Small intestine (tissue), 7 donors: ENCODE results near the gene THOC7. TPM values are rescaled to one million over a fixed set of nuclear protein-coding genes. Genes with fewer than 3 reads are reported as not detected.
A peak's percentile ranks its signal among the peaks of the same experiment; 100 is the strongest.

Experiments
- DNase-seq, 2 donors: peaks; one replicate each; pipeline versions ENCODE4 v3.0.0 to v3.0.0-alpha.2; 2013
- FAIRE-seq: peaks from 2 replicates; lab custom pipeline; 2012; peaks lifted over from hg19 to GRCh38; lab: Jason Lieb, UNC
- H3K27ac ChIP-seq, 3 donors: one replicate each; pipeline ENCODE4 v1.5.1; 2013; ENCODE audit warnings: low read length in 2 of 3, mild to moderate bottlenecking in 2 of 3, control low read depth in 1 of 3, inconsistent platforms in 1 of 3, low read depth in 1 of 3, moderate library complexity in 1 of 3
- H3K27me3 ChIP-seq, 3 donors: one replicate each; pipeline ENCODE4 v1.6.1; 2013; ENCODE audit warnings: low read length in 3 of 3, inconsistent platforms in 1 of 3; ENCODE audit not compliant: control insufficient read depth in 3 of 3, insufficient read depth in 3 of 3
- H3K36me3 ChIP-seq, 3 donors: one replicate each; pipeline ENCODE4 v1.6.1; 2013; ENCODE audit warnings: low read length in 3 of 3, inconsistent platforms in 1 of 3, low read depth in 1 of 3, mild to moderate bottlenecking in 1 of 3, moderate library complexity in 1 of 3; ENCODE audit not compliant: control insufficient read depth in 3 of 3, insufficient read depth in 2 of 3
- H3K4me1 ChIP-seq, 3 donors: one replicate each; pipeline ENCODE4 v1.6.1; 2013; ENCODE audit warnings: low read length in 2 of 3, inconsistent platforms in 1 of 3, low read depth in 1 of 3, mild to moderate bottlenecking in 1 of 3, moderate library complexity in 1 of 3; ENCODE audit not compliant: control insufficient read depth in 3 of 3, insufficient read depth in 2 of 3
- H3K4me3 ChIP-seq, 3 donors: one replicate each; pipeline ENCODE4 v1.5.1; 2013; ENCODE audit warnings: low read length in 3 of 3, control low read depth in 1 of 3, inconsistent platforms in 1 of 3, low read depth in 1 of 3, mild to moderate bottlenecking in 1 of 3, moderate library complexity in 1 of 3
- H3K9me3 ChIP-seq, 2 donors: one replicate each; pipeline ENCODE4 v1.6.1; 2013; ENCODE audit warnings: low read depth in 1 of 2, low read length in 1 of 2; ENCODE audit not compliant: control insufficient read depth in 2 of 2, insufficient read depth in 1 of 2
- WGBS, 3 donors: extraction: QIAGEN DNeasy Blood & Tissue Kit; methylation state at CpG; one replicate each; pipeline ENCODE4 v1.1.7; 2013; 5-methylcytosine and 5-hydroxymethylcytosine counted together
- polyA plus RNA-seq, 4 donors: library from polyadenylated mRNA; stranded (reverse) in 3 of 4; unstranded in 1 of 4; fragments of 200-250 nt in 3 of 4; fragments of 120-200 nt in 1 of 4; gene quantifications; one replicate each; pipeline versions ENCODE4 v1.2.1 to v1.2.3, GENCODE V29; 2013
- donor health status: healthy with polysubstance abuse.
- donor health status: control.
- donor health status: control.
- donor health status: Bipolar disorder and iron deficiency.
- donor health status: healthy.

Gene THOC7
- polyA plus RNA-seq, 4 donors: 74.4 to 114 (median 85.4) TPM

DNA sequence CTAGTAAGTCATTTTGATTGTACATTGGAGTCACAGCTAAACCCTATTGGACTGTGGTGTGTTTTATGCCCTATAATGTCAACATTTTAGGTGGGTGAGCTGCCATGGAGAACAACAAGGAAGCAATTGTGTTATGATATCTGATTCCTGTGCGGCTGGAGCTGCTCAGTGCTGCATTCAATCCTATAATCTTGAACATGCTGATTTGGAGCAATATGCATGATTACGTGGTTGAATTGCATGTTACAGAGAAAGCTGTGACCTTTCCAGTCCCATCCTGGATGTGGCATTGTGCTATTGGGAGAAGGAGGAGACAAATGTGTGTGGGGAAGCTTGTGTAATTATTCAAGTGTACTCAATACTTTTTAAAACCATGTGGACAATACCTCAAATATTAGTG lies 64.7 kb downstream of the THOC7 start:
- Histone ChIP-seq H3K4me1 (no peaks in the 10 kb centered on the region), H3K27me3 (peaks cover 0 to 2% (median 0%) of the 10 kb centered on the region in 3 donors), H3K9me3 (no peaks in the 10 kb centered on the region), H3K27ac (no peak overlapping the region), H3K36me3 (no peaks in the 10 kb centered on the region), H3K4me3 (no peak overlapping the region)
- no peak for FAIRE-seq
- no peak for DNase-seq
- WGBS, 3 donors: 23 to 62% (median 55%) methylated on average over 2 of the region's 2 CpGs

DNA sequence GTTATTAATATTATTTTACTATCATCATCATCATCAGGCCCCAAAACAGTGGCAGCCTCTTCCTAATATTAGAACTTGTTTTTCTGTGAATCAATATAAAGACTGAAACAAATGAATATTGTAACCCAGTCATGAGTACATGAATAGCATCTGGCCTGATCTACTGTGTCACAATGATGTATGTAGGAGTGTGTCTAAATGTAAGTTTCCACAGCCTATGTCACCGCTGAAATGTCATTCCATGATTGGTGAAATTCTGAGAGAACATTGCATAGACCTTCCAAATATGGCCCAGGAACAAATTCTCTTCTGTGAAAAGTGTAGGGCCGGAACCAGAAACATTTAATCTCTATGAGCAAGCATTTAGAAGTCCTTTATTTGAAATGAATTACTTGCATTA lies 65.1 kb downstream of the THOC7 start:
- Histone ChIP-seq H3K36me3 (no peaks in the 10 kb centered on the region), H3K4me3 (no peak overlapping the region), H3K9me3 (no peaks in the 10 kb centered on the region), H3K4me1 (no peaks in the 10 kb centered on the region), H3K27ac (no peak overlapping the region), H3K27me3 (peaks cover 0 to 2% (median 0%) of the 10 kb centered on the region in 3 donors)
- 90 to 94% (median 92%) methylated on average over 2 of the region's 2 CpGs for WGBS, 3 donors
- DNase-seq (no peak), FAIRE-seq (no peak)

DNA sequence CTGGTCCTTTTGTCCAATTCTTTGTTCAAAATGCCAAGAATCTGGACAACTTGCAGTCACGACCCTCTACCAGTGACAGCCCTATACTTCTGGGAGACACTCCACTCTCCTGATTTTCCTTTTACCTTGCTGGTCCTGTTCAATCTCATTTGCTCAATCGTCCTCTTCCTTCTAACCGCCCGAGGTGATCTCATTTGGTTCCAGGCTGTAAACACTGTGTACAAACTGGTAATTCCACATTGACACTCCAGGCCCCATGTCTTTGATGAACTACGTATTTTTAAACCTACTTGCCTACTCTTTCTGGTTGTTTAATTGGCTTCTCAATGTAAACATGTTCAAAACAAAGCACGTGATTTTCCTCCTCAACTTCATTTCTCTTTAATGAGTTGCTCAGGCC lies 68.2 kb downstream of the THOC7 start:
- H3K4me1 ChIP-seq: no peaks in the 10 kb centered on the region
- H3K4me3 ChIP-seq: no peak overlapping the region
- no peaks in the 10 kb centered on the region for H3K27me3 ChIP-seq
- DNase-seq: no peak
- no peak overlapping the region for H3K27ac ChIP-seq
- no peaks in the 10 kb centered on the region for H3K36me3 ChIP-seq
- H3K9me3 ChIP-seq: no peaks in the 10 kb centered on the region
- WGBS, 3 donors: 67 to 85% (median 70%) methylated on average over 6 of the region's 6 CpGs
- FAIRE-seq: no peak

- no peaks in the 10 kb centered on the region for H3K9me3 ChIP-seq
- H3K36me3 ChIP-seq: no peaks in the 10 kb centered on the region
- H3K4me3 ChIP-seq: no peak overlapping the region
- H3K4me1 ChIP-seq: no peaks in the 10 kb centered on the region
- H3K27ac ChIP-seq: no peak overlapping the region
- DNase-seq (peak in 1 of 2 donors; percentile 18), FAIRE-seq (no peak)
- WGBS, 3 donors: 0 to 5% (median 1%) methylated on average over 1 of the region's 1 CpG
- no peaks in the 10 kb centered on the region for H3K27me3 ChIP-seq
These were observed 71.6 kb downstream of the THOC7 start for GRCh38 chr3:63791974-63792373.

Other genes with a start within 250 kb of the THOC7 start
- under 1 TPM in 2 of 4 donors, not detected in 2; 0.04 to 0.09 TPM for gene SNTN, start 211.1 kb downstream of the THOC7 start, polyA plus RNA-seq
- under 1 TPM in 1 of 4 donors, not detected in 3; 0.21 TPM for gene C3orf49, start 44.5 kb downstream of the THOC7 start, polyA plus RNA-seq
- 10 to 100 TPM in 1 of 4 donors, 1 to 10 TPM in 3; 2.4 to 17.0 (median 5.3) TPM for gene ATXN7, start 62 bp upstream of the THOC7 start, polyA plus RNA-seq
- 1 to 10 TPM in 1 of 4 donors, not detected in 3; 1.1 TPM for gene SCAANT1, start 48.6 kb upstream of the THOC7 start, polyA plus RNA-seq
- 10 to 100 TPM; 51.4 to 65.2 (median 56.0) TPM for gene PSMD6, start 159.7 kb upstream of the THOC7 start, polyA plus RNA-seq